ENCODE data around the gene PTPN20. TPM values are rescaled to one million over a fixed set of nuclear protein-coding genes. Genes with fewer than 3 reads are reported as not detected.
"Not testable (repeated sequence)": the region's sequence is repeated elsewhere in the genome, so short reads cannot be mapped to it uniquely, and the experiment has no call there.

The PTPN20 gene
- total RNA-seq, 1 donor from 2014 or later: 0.97 TPM

DNA sequence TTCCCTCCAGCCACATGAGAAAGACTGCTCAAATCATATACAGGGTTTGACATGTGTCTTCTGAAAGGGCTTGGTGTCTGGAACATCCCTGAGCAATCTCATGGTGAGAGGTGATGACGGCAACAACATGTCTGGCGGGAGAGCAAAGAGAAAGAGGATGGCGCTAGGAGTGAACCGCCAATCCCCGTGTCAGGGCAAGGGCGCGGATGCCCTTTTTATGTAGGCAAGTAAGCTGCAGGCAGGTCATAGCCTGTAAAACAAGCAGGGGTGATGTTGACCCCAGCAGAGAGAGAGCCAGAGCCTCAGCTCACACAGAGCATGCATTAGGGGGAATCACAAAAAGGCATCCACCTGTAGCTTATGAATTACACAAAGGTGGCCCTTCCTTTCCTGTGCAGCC, 4.9 kb upstream of the PTPN20 start:
- not testable (repeated sequence) for H3K27ac Mint-ChIP-seq (ENCODE audit: unreplicated experiment); H3K4me1 Mint-ChIP-seq (ENCODE audit: unreplicated experiment); DNase-seq (ENCODE audit: low spot score); H3K4me3 Mint-ChIP-seq (ENCODE audit: unreplicated experiment); H3K9me3 Mint-ChIP-seq (ENCODE audit: unreplicated experiment); H3K36me3 Mint-ChIP-seq (ENCODE audit: low read depth, unreplicated experiment); H3K27me3 Mint-ChIP-seq (ENCODE audit: unreplicated experiment)

DNA sequence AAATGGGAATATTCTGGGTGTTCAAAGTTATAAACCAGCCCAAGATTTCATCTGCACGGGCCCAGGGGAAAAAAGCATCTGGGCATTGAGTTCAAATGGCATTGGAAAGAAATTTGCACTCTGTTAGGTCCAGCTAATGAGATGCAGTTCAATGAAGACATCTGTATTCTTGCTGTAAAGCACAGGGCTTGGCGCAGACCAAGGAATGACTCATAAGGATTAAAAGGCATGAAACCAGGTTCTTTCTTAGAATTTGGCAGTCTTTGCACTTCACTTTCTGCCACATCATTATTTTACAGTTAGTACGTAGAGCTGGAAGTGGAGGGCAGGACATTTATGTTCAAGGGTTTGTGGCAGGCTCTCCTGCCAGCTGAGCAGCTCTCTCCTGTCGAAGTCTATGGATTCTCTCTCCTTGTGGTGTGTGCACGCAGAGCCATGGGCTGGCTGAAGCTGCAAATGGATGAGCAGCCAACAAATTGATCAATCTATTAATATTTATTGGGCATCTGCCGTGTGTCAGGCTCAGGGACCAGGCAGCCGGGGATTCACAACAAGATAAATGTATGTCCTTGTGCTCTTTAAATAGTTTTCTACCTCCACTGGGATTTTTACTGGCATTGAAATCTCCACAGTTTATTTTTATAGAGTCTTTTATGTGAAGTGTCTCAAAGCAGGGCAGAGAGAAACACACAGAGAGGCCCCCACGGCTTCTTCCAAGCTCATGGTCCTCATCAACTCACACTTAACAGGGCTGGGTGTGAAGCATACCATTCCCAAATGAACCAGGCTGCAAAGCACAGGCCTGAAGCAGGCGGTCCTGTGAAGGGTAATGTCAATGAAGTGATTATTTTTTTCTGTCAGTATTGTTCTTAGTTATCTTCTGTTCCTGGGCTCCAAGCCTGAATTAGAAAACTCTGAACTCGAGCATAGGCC, 3.8 kb upstream of the PTPN20 start:
- not testable (repeated sequence) for H3K4me3 Mint-ChIP-seq (ENCODE audit: unreplicated experiment); H3K27ac Mint-ChIP-seq (ENCODE audit: unreplicated experiment); H3K27me3 Mint-ChIP-seq (ENCODE audit: unreplicated experiment); H3K9me3 Mint-ChIP-seq (ENCODE audit: unreplicated experiment); DNase-seq (ENCODE audit: low spot score); H3K4me1 Mint-ChIP-seq (ENCODE audit: unreplicated experiment); H3K36me3 Mint-ChIP-seq (ENCODE audit: low read depth, unreplicated experiment)

DNA sequence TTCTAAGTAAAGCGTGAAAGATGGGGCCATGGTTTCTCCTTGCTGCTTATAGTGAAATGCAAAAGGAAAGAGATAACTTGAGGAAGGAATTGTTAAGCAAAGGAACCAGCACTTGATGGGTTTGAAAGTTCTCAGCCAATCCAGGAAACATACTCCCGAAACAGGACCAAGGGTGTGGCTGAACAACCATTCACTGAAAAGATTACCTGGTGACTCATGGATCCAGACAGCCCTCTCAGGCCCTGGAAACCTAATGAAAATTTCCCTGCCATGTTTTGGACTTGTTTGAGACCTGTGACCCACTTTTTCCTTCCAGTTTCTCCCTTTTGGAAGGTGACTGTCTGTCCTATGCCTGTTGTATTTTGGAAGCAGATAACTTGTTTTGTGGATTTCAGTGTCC, 11.3 kb downstream of the PTPN20 start:
- not testable (repeated sequence) for H3K4me3 Mint-ChIP-seq (ENCODE audit: unreplicated experiment); H3K9me3 Mint-ChIP-seq (ENCODE audit: unreplicated experiment); H3K4me1 Mint-ChIP-seq (ENCODE audit: unreplicated experiment); H3K27ac Mint-ChIP-seq (ENCODE audit: unreplicated experiment); H3K36me3 Mint-ChIP-seq (ENCODE audit: low read depth, unreplicated experiment); DNase-seq (ENCODE audit: low spot score); H3K27me3 Mint-ChIP-seq (ENCODE audit: unreplicated experiment)

DNA sequence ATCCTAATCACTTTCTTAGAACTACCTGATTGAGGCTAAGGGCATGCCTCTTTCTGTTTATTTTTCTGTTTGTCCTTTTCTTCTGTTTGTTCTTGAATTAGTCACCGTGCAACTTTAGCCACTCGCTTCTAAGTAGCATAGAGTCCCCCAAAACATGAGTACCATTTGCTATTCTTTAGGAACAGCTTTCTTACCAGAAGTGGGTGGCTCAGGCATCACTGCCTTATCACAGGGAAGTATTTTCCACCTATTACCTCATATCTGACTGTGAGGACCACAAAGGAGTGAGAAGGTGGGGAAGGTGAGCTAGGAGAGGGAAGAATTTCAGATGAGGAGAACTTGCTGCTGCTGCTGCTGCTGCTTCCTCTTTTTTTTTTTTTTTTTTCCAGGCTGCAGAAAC, 13.9 kb downstream of the PTPN20 start:
- not testable (repeated sequence) for H3K27ac Mint-ChIP-seq (ENCODE audit: unreplicated experiment); H3K9me3 Mint-ChIP-seq (ENCODE audit: unreplicated experiment); H3K4me1 Mint-ChIP-seq (ENCODE audit: unreplicated experiment); DNase-seq (ENCODE audit: low spot score); H3K27me3 Mint-ChIP-seq (ENCODE audit: unreplicated experiment); H3K36me3 Mint-ChIP-seq (ENCODE audit: low read depth, unreplicated experiment); H3K4me3 Mint-ChIP-seq (ENCODE audit: unreplicated experiment)

DNA sequence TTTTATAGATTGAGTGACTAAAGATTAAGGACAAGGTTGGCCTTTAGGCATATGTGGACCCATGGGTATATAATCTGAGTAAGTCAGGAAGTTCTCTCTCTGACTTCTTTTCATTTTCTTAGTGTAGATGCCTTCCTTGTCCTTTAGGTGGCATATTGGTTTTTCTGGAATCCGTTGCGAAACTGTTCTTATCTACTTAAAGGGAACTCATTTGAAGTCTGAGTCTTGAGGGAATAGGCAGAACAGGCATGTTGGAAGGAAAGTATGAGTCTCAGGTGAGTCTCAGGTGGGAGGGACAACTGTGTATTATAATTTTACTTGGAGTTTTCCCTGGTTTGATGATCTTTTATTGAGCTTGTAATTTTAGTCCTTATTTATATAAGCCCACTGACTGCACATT, 14.6 kb downstream of the PTPN20 start:
- DNase-seq (ENCODE audit: low spot score); H3K36me3 Mint-ChIP-seq (ENCODE audit: low read depth, unreplicated experiment); H3K9me3 Mint-ChIP-seq (ENCODE audit: unreplicated experiment); H3K4me1 Mint-ChIP-seq (ENCODE audit: unreplicated experiment); H3K27me3 Mint-ChIP-seq (ENCODE audit: unreplicated experiment); H3K27ac Mint-ChIP-seq (ENCODE audit: unreplicated experiment); H3K4me3 Mint-ChIP-seq (ENCODE audit: unreplicated experiment): not testable (repeated sequence)

DNA sequence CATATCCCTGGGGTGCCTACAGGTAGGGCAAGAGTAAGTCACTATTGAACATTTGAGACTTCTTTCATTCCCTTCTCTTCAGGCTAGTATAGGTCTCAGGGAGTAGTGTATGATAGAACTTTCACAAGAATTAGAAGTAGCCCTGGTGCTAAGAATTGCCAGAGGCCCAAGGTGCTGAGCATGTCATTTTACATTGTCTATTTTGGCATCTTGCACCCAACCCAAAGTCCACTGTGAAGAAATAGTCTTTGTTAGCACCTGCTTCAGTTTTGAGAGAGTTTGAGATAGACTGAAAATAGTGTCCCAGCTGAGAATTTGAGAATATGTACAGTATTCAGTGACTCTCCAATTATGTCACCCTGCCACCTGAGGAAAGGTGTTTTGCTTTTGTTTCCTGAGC, 17.6 kb downstream of the PTPN20 start:
- not testable (repeated sequence) for H3K27ac Mint-ChIP-seq (ENCODE audit: unreplicated experiment)

DNA sequence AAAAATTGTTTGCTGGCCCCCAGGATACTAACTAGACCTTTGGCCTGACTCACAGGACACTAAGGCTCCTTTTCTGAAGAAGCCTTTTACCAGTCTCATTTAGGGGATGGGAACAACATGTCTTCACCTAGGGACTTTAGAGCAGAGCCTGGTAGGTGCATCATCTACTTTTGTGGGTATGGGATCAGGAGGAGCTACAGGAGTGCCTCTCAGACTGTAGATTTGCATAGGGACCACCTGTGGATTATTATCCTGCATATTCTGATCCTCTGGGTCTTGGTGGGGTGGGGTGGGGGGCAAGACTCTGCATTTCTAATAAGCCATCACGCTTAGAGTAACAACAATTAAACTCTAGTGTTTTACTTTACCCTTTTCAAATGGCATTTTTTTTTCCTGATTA, 21.2 kb downstream of the PTPN20 start:
- not testable (repeated sequence) for H3K9me3 Mint-ChIP-seq (ENCODE audit: unreplicated experiment); DNase-seq (ENCODE audit: low spot score); H3K4me1 Mint-ChIP-seq (ENCODE audit: unreplicated experiment); H3K36me3 Mint-ChIP-seq (ENCODE audit: low read depth, unreplicated experiment); H3K4me3 Mint-ChIP-seq (ENCODE audit: unreplicated experiment); H3K27me3 Mint-ChIP-seq (ENCODE audit: unreplicated experiment); H3K27ac Mint-ChIP-seq (ENCODE audit: unreplicated experiment)

More for the DNA sequence above, 17.6 kb downstream of the PTPN20 start:
- H3K36me3 Mint-ChIP-seq (ENCODE audit: low read depth, unreplicated experiment); H3K4me3 Mint-ChIP-seq (ENCODE audit: unreplicated experiment); H3K4me1 Mint-ChIP-seq (ENCODE audit: unreplicated experiment); H3K27me3 Mint-ChIP-seq (ENCODE audit: unreplicated experiment); H3K9me3 Mint-ChIP-seq (ENCODE audit: unreplicated experiment); DNase-seq (ENCODE audit: low spot score): not testable (repeated sequence)

DNA sequence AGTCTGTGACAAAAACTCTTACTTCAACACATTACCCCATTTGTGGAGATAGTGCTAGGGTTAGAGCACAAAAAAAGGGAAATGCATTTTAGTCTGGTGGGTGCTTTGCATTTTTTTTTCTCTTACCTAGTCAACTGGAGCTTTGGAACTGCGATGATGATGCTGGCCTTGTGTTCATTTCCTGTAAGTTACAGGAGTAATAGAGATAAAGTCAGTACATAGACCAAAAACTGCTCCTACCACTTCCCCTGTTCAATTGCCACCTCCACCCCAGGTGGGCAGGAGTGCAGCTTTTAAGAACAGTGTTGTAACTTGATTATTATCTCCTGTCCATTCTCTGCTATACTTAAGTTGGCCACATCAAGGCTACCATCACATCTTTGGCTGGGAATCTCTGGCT, 29.9 kb downstream of the PTPN20 start:
- not testable (repeated sequence) for H3K9me3 Mint-ChIP-seq (ENCODE audit: unreplicated experiment); H3K36me3 Mint-ChIP-seq (ENCODE audit: low read depth, unreplicated experiment); H3K4me1 Mint-ChIP-seq (ENCODE audit: unreplicated experiment); H3K27ac Mint-ChIP-seq (ENCODE audit: unreplicated experiment); H3K4me3 Mint-ChIP-seq (ENCODE audit: unreplicated experiment); H3K27me3 Mint-ChIP-seq (ENCODE audit: unreplicated experiment); DNase-seq (ENCODE audit: low spot score)

DNA sequence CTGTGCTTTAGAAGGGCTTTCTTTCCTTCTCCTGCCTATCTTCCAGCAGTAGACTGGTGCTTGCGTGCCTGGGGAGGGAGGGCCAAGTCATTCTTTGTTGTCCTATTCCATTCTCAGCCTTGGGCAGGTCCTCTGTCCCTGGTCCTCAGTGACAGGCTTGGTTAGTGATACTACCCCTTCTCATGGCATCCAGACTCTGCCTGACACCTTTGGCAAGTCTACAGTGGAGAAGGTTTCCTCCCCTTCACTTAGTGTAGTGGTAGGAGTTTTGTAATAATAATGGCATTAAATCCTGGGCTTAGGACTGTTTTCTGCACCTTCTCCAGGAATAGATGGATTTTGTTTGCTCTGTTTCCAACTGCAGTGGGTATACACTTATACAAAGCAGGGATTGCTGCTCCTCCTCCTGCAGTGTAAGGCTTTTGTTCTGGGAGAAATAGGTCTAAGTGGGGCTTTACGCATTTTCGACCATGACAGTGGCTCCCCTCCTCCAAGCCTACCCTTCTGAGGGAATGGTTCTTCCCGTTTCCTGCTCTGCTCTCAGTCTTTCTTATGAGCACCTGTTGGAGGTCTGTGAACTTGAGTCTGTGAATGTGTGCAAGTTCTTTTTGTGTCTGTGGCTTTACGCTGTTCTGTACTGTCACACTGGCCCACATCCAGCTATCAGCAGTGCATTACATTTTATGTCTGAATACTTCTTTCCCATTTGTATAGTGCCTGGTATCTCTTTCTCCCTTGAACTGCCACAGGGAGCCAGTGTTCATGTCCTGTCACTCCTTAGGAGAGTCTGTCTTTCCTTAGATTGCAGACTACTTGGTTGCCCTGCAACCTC, 37.7 kb downstream of the PTPN20 start:
- not testable (repeated sequence) for H3K27ac Mint-ChIP-seq (ENCODE audit: unreplicated experiment); DNase-seq (ENCODE audit: low spot score); H3K36me3 Mint-ChIP-seq (ENCODE audit: low read depth, unreplicated experiment); H3K27me3 Mint-ChIP-seq (ENCODE audit: unreplicated experiment); H3K4me3 Mint-ChIP-seq (ENCODE audit: unreplicated experiment); H3K9me3 Mint-ChIP-seq (ENCODE audit: unreplicated experiment); H3K4me1 Mint-ChIP-seq (ENCODE audit: unreplicated experiment)

DNA sequence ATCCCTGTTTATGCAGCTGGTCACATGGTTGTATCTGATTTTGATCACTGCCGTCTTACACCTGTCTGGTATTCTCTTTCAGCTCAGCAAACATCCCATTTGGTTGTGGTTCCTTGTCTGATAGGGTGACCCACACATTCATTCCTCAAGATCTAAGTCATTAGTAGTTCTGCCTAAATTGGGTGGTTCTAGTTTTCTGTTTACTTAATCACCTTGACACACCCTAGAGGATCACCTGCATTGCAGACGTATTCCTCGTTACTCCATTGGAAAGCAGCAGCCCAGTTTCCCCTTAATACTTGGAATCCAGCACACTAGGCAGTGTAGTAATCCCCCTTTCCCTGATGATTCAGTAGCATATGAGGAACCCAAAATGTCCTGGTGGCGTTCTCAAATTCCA, 41.3 kb downstream of the PTPN20 start:
- not testable (repeated sequence) for H3K9me3 Mint-ChIP-seq (ENCODE audit: unreplicated experiment); H3K27me3 Mint-ChIP-seq (ENCODE audit: unreplicated experiment); H3K4me1 Mint-ChIP-seq (ENCODE audit: unreplicated experiment); H3K4me3 Mint-ChIP-seq (ENCODE audit: unreplicated experiment); H3K27ac Mint-ChIP-seq (ENCODE audit: unreplicated experiment); DNase-seq (ENCODE audit: low spot score); H3K36me3 Mint-ChIP-seq (ENCODE audit: low read depth, unreplicated experiment)

DNA sequence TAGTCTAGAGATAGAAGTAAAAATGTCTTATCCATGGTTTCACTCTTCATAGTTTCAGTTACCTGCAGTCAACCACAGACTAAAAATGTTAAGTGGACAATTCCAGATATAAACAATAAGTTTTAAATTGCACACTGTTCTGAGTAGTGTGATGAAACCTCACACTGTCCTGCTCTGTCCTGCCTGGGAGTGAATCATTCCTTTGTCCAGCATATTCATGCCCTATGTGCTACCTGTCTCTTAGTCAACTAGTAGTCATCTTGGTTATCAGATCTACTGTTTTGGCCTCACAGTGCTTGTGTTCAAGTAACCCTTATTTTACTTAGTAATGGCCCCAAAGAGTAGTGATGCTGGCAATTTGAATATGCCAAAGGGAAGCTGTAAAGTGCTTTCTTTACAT, 49.5 kb downstream of the PTPN20 start:
- not testable (repeated sequence) for H3K4me1 Mint-ChIP-seq (ENCODE audit: unreplicated experiment); H3K9me3 Mint-ChIP-seq (ENCODE audit: unreplicated experiment); H3K27me3 Mint-ChIP-seq (ENCODE audit: unreplicated experiment); DNase-seq (ENCODE audit: low spot score); H3K36me3 Mint-ChIP-seq (ENCODE audit: low read depth, unreplicated experiment); H3K27ac Mint-ChIP-seq (ENCODE audit: unreplicated experiment); H3K4me3 Mint-ChIP-seq (ENCODE audit: unreplicated experiment)

DNA sequence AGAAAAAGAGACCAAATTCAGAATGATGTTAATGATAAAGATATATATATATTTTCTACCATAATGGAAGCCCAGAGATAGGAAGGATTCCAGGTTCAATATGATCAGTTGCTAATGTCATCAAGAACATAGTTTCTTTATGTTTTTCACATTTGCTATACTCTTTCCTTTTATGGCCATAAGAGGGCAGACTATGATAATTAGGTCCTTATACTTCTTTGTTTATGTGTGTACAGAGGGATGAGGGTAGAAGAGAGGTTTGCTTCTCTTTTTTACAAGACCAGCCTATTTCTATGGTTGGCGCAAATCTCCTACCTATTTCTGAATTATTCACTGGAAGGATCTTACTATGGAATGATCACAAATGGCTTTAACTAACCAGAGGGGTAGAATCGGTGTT, 52.1 kb downstream of the PTPN20 start:
- not testable (repeated sequence) for H3K27ac Mint-ChIP-seq (ENCODE audit: unreplicated experiment); H3K9me3 Mint-ChIP-seq (ENCODE audit: unreplicated experiment); DNase-seq (ENCODE audit: low spot score); H3K4me1 Mint-ChIP-seq (ENCODE audit: unreplicated experiment); H3K4me3 Mint-ChIP-seq (ENCODE audit: unreplicated experiment); H3K27me3 Mint-ChIP-seq (ENCODE audit: unreplicated experiment); H3K36me3 Mint-ChIP-seq (ENCODE audit: low read depth, unreplicated experiment)
